ENCODE data around the gene WDFY1.

DNA sequence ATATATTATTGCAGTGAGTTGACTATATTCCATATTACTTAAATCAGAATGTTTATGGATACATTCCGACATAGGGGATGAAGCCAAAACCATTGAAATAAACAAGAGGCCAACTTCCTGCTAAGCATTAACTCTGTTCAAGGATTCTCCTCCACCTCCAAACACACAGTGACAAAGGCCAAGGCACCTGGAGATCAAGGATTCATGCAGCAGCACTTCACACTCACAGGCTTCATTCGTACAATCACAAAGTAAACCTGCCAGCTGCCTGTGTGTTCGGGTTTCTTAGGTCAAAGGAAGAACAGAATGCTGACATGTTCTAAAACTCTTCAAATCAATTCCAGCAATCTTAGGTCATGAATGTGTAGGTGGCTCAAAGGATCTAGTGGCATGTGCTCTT is 22.8 kb downstream of the WDFY1 start:
- TF ChIP-seq NFYB (IDR thresholded peaks at IDR 0.05; ENCODE audit: extremely low read depth, insufficient read length) (no peak), COPS2 (conservative IDR thresholded peaks at IDR 0.05) (no peak), SPI1 (IDR thresholded peaks at IDR 0.05; ENCODE audit: borderline replicate concordance, low read depth, low read length) (no peak), ZNF354B (CRISPR knock-in tag; IDR thresholded peaks at IDR 0.05) (no peak), RBM14 (IDR thresholded peaks at IDR 0.05; ENCODE audit: borderline replicate concordance, insufficient read depth, low read depth, low read length) (no peak), SREBF2 (CRISPR knock-in tag; IDR thresholded peaks at IDR 0.05) (no peak), FOXA1 (IDR thresholded peaks at IDR 0.05; ENCODE audit: borderline replicate concordance) (no peak)
- TF ChIP-seq, protein P1, sequence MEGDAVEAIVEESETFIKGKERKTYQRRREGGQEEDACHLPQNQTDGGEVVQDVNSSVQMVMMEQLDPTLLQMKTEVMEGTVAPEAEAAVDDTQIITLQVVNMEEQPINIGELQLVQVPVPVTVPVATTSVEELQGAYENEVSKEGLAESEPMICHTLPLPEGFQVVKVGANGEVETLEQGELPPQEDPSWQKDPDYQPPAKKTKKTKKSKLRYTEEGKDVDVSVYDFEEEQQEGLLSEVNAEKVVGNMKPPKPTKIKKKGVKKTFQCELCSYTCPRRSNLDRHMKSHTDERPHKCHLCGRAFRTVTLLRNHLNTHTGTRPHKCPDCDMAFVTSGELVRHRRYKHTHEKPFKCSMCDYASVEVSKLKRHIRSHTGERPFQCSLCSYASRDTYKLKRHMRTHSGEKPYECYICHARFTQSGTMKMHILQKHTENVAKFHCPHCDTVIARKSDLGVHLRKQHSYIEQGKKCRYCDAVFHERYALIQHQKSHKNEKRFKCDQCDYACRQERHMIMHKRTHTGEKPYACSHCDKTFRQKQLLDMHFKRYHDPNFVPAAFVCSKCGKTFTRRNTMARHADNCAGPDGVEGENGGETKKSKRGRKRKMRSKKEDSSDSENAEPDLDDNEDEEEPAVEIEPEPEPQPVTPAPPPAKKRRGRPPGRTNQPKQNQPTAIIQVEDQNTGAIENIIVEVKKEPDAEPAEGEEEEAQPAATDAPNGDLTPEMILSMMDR (IDR thresholded peaks at IDR 0.05 in 2 of 3, conservative IDR thresholded peaks at IDR 0.05 in 1 of 3; ENCODE audit: insufficient read depth in 2 of 3, low read depth in 1 of 3, low read length in 3 of 3): no peak

Measured in K562 (cell line).